Neural crest cell (in vitro differentiated cells): ENCODE measurements around the gene PBX4. TPM values are rescaled to one million over a fixed set of nuclear protein-coding genes. Genes with fewer than 3 reads are reported as not detected.

Source experiments
- DNase-seq: peaks from one replicate; pipeline ENCODE4 v3.0.0; 2021; ENCODE audit warnings: low read depth, mixed read lengths, low spot score
- H3K27ac Mint-ChIP-seq: one replicate; pipeline ENCODE4 v1.8.0; 2021; ENCODE audit warnings: mild to moderate bottlenecking, mixed read lengths; ENCODE audit not compliant: unreplicated experiment
- H3K27me3 Mint-ChIP-seq: 2 replicates; pipeline ENCODE4 v1.8.0; 2021; ENCODE audit warnings: low read depth, mild to moderate bottlenecking, mixed read lengths
- H3K36me3 Mint-ChIP-seq: 2 replicates; pipeline ENCODE4 v1.8.0; 2021; ENCODE audit warnings: low read depth, mild to moderate bottlenecking, mixed read lengths
- H3K4me1 Mint-ChIP-seq: 2 replicates; pipeline ENCODE4 v1.8.0; 2021; ENCODE audit warnings: mixed read lengths
- H3K4me3 Mint-ChIP-seq: one replicate; pipeline ENCODE4 v1.8.0; 2021; ENCODE audit warnings: mild to moderate bottlenecking, mixed read lengths
- H3K9me3 Mint-ChIP-seq: 2 replicates; pipeline ENCODE4 v1.8.0; 2021; ENCODE audit warnings: mixed read lengths
- CTCF ChIP-seq: fragments of 200-600 bp; sonication (generic); conservative IDR thresholded peaks from 2 replicates; pipeline ENCODE4 v1.5.0; 2021; ENCODE audit warnings: antibody characterized with exemption, mild to moderate bottlenecking
- total RNA-seq: library from RNA; stranded (reverse); gene quantifications from 2 replicates; pipeline ENCODE4 v1.2.1, GENCODE V29; 2021

Gene PBX4
- total RNA-seq, 1 donor from 2014 or later: 7.7 TPM

GRCh38 chr19:19538061-19538784 lies 80.3 kb downstream of the PBX4 start, which contains the start of gene CILP2:
TSS of gene CILP2 (plus strand) at chr19:19538265. CDS start at chr19:19538350, 85 bp downstream.
- peak; percentile 69 for DNase-seq
- H3K27me3 Mint-ChIP-seq: peaks cover 23% of the 10 kb centered on the region
- no peak within 1 kb of the TSS for H3K27ac Mint-ChIP-seq
- peaks cover 19% of the 10 kb centered on the region for H3K4me1 Mint-ChIP-seq
- TF ChIP-seq CTCF: peak; percentile 12
- peaks cover 5% of the 10 kb centered on the region for H3K36me3 Mint-ChIP-seq
- H3K9me3 Mint-ChIP-seq: no peaks in the 10 kb centered on the region
- peak within 1 kb of the TSS; percentile 64 for H3K4me3 Mint-ChIP-seq

- Mint-ChIP-seq H3K4me3 (peak overlapping the region; percentile 82), H3K9me3 (no peaks in the 10 kb centered on the region), H3K27ac (no peak overlapping the region), H3K4me1 (peaks cover 19% of the 10 kb centered on the region), H3K36me3 (peaks cover 5% of the 10 kb centered on the region), H3K27me3 (peaks cover 23% of the 10 kb centered on the region)
- no peak for TF ChIP-seq CTCF
- no peak for DNase-seq
Measured at GRCh38 chr19:19537075-19538048, 81.1 kb downstream of the PBX4 start.

- H3K27me3 Mint-ChIP-seq: peaks cover 26% of the 10 kb centered on the region
- no peak for TF ChIP-seq CTCF
- no peak overlapping the region for H3K27ac Mint-ChIP-seq
- DNase-seq: no peak
- peaks cover 8% of the 10 kb centered on the region for H3K36me3 Mint-ChIP-seq
- H3K9me3 Mint-ChIP-seq: no peaks in the 10 kb centered on the region
- peak overlapping the region; percentile 82 for H3K4me3 Mint-ChIP-seq
- peaks cover 31% of the 10 kb centered on the region for H3K4me1 Mint-ChIP-seq
Measured at GRCh38 chr19:19535311-19536191, 82.9 kb downstream of the PBX4 start.

GRCh38 chr19:19534556-19535265 lies 83.8 kb downstream of the PBX4 start:
- no peak for TF ChIP-seq CTCF
- no peaks in the 10 kb centered on the region for H3K9me3 Mint-ChIP-seq

More at GRCh38 chr19:19534556-19535265, 83.8 kb downstream of the PBX4 start:
- DNase-seq: no peak
- H3K27ac Mint-ChIP-seq: no peak overlapping the region
- peaks cover 8% of the 10 kb centered on the region for H3K36me3 Mint-ChIP-seq
- peaks cover 26% of the 10 kb centered on the region for H3K27me3 Mint-ChIP-seq
- H3K4me3 Mint-ChIP-seq: peak overlapping the region; percentile 47
- peaks cover 38% of the 10 kb centered on the region for H3K4me1 Mint-ChIP-seq
